NCI-H2227 (cell line): ENCODE measurements around the gene PABPN1L.
"Not testable (repeated sequence)": the region's sequence is repeated elsewhere in the genome, so short reads cannot be mapped to it uniquely, and the experiment has no call there.

Experiments used
- DNase-seq: peaks from one replicate; lab custom pipeline; 2025; ENCODE audit not compliant: unreplicated experiment; lab: John Stamatoyannopoulos, UW

Gene PABPN1L

GRCh38 chr16:88901718-88902337, 35.4 kb upstream of the PABPN1L start:
- DNase-seq: no peak

- no peak for DNase-seq
Measured at GRCh38 chr16:88900662-88901052, 34.2 kb upstream of the PABPN1L start.

GRCh38 chr16:88899901-88900661, 33.6 kb upstream of the PABPN1L start:
- DNase-seq: no peak

GRCh38 chr16:88897696-88898425, 31.4 kb upstream of the PABPN1L start:
- DNase-seq: no peak

GRCh38 chr16:88896238-88897070, 30.0 kb upstream of the PABPN1L start:
- no peak for DNase-seq

GRCh38 chr16:88895335-88895734, 28.9 kb upstream of the PABPN1L start:
- no peak for DNase-seq

GRCh38 chr16:88894681-88895300, 28.3 kb upstream of the PABPN1L start:
- no peak for DNase-seq

GRCh38 chr16:88894266-88894665, 27.8 kb upstream of the PABPN1L start:
- not testable (repeated sequence) for DNase-seq

GRCh38 chr16:88893127-88893968, 26.9 kb upstream of the PABPN1L start:
- DNase-seq: no peak

GRCh38 chr16:88892065-88892464, 25.6 kb upstream of the PABPN1L start:
- no peak for DNase-seq

GRCh38 chr16:88891083-88891482, 24.6 kb upstream of the PABPN1L start:
- no peak for DNase-seq

GRCh38 chr16:88889702-88890352, 23.4 kb upstream of the PABPN1L start:
- DNase-seq: not testable (repeated sequence)

- no peak for DNase-seq
Measured at GRCh38 chr16:88888461-88889387, 22.3 kb upstream of the PABPN1L start.

- no peak for DNase-seq
Measured at GRCh38 chr16:88888057-88888456, 21.6 kb upstream of the PABPN1L start.

GRCh38 chr16:88886845-88887521, 20.5 kb upstream of the PABPN1L start:
- no peak for DNase-seq

- no peak for DNase-seq
Measured at GRCh38 chr16:88886420-88886844, 20.0 kb upstream of the PABPN1L start.

GRCh38 chr16:88885693-88886280, 19.3 kb upstream of the PABPN1L start:
- DNase-seq: no peak
